HepG2 (cell line): ENCODE data around the gene EGFLAM. TPM values are rescaled to one million over a fixed set of nuclear protein-coding genes. Genes with fewer than 3 reads are reported as not detected.

Source experiments
- ATAC-seq: fragments of 200-7000 bp; cut with Tn5 transposase; 3 replicates; pipeline ENCODE4 v1.9.1; 2020; ENCODE audit warnings: mild to moderate bottlenecking, moderate library complexity
- BruUV-seq: library from RNA; stranded (reverse); fragments of 400-500 nt; replicated peaks from 2 replicates; lab custom pipeline; 2021; lab: Mats Ljungman, UMichigan
- CTCF ChIA-PET: fragments of 300-600 bp; formaldehyde crosslinking; extraction: SDS; loops from one replicate; lab custom pipeline; 2021; ENCODE audit warnings: low total read pairs, inconsistent platforms, low intra/inter-chr PET ratio; lab: Yijun Ruan, JAX
- POLR2A ChIA-PET: fragments of 350-600 bp; sonication (Branson Sonifier 250); formaldehyde crosslinking; loops from one replicate; lab custom pipeline; 2020; ENCODE audit warnings: antibody characterized with exemption, inconsistent platforms; lab: Yijun Ruan, JAX
- DNase-seq: peaks from one replicate; pipeline ENCODE4 v3.0.0-alpha.2; 2015; ENCODE audit warnings: low spot score
- FAIRE-seq: peaks from 3 replicates; lab custom pipeline; 2011; peaks lifted over from hg19 to GRCh38; lab: Jason Lieb, UNC
- H2AFZ ChIP-seq: one replicate; pipeline ENCODE4 v1.6.1; 2011; ENCODE audit warnings: low read length, inconsistent platforms
- H3K27ac ChIP-seq: fragments of 300-600 bp; 3 replicates; pipeline ENCODE4 v1.8.0; 2011; ENCODE audit warnings: mixed run types, mild to moderate bottlenecking, mixed read lengths, low read length, inconsistent platforms; ENCODE audit not compliant: insufficient read depth; ENCODE audit errors: extremely low read length
- H3K27me3 ChIP-seq, 2 experiments: fragments of 200-600 bp in 1 of 2; 2 replicates in 1 of 2; 3 replicates in 1 of 2; pipeline versions ENCODE4 v1.6.0 to v1.8.0; 2011; ENCODE audit warnings: low read length in 2 of 2, mild to moderate bottlenecking in 2 of 2, moderate library complexity in 2 of 2, inconsistent platforms in 1 of 2; ENCODE audit not compliant: insufficient read depth in 2 of 2, control insufficient read depth in 1 of 2
- H3K36me3 ChIP-seq, 2 experiments: fragments of 200-600 bp in 1 of 2; replicated peaks in 1 of 2; 2 replicates in 1 of 2; 3 replicates in 1 of 2; pipeline versions ENCODE4 v1.5.1 to v1.8.0; 2011; ENCODE audit warnings: low read length in 2 of 2, inconsistent platforms in 1 of 2; ENCODE audit not compliant: insufficient read depth in 2 of 2, control insufficient read depth in 1 of 2
- H3K4me1 ChIP-seq: 2 replicates; pipeline ENCODE4 v1.5.1; 2012; ENCODE audit warnings: low read length, inconsistent platforms; ENCODE audit not compliant: insufficient read depth
- H3K4me2 ChIP-seq: 2 replicates; pipeline ENCODE4 v1.6.0; 2011; ENCODE audit warnings: low read depth, low read length, inconsistent platforms
- H3K4me3 ChIP-seq, 3 experiments: fragments of 200-600 bp in 1 of 3; sonication (generic), shearing (Covaris generic) in 1 of 3; replicated peaks in 1 of 3; 2 replicates each; pipeline ENCODE4 v1.5.1; 2011 to 2016; ENCODE audit warnings: low read length in 3 of 3, inconsistent platforms in 2 of 3, low read depth in 2 of 3, mild to moderate bottlenecking in 2 of 3, control low read depth in 1 of 3, mixed read lengths in 1 of 3; ENCODE audit not compliant: insufficient read depth in 1 of 3
- H3K79me2 ChIP-seq: one replicate; pipeline ENCODE4 v1.6.1; 2011; ENCODE audit warnings: low read length, inconsistent platforms; ENCODE audit not compliant: insufficient read depth
- H3K9ac ChIP-seq: 2 replicates; pipeline ENCODE4 v1.6.0; 2011; ENCODE audit warnings: mild to moderate bottlenecking, low read depth, low read length, inconsistent platforms; ENCODE audit not compliant: insufficient read depth
- H3K9me3 ChIP-seq: 2 replicates; pipeline ENCODE4 v1.5.1; 2012; ENCODE audit warnings: mild to moderate bottlenecking, low read length
- H4K20me1 ChIP-seq: 2 replicates; pipeline ENCODE4 v1.6.0; 2011; ENCODE audit warnings: inconsistent platforms, mild to moderate bottlenecking, low read length, moderate library complexity; ENCODE audit not compliant: insufficient read depth
- MNT ChIP-seq: fragments of 450-650 bp; IDR thresholded peaks from 2 replicates; pipeline ENCODE4 v1.6.1; 2016
- PLSCR1 ChIP-seq: sonication (generic); formaldehyde crosslinking; IDR thresholded peaks from 2 replicates; pipeline ENCODE4 v1.5.0; 2020; ENCODE audit warnings: missing genetic modification reagents, mild to moderate bottlenecking, borderline replicate concordance
- ZNF7 ChIP-seq: IDR thresholded peaks from 2 replicates; pipeline ENCODE4 v1.6.1; 2016; ENCODE audit warnings: missing biosample characterization, missing genetic modification reagents
- WGBS: methylation state at CpG from one replicate; pipeline ENCODE4 v1.1.6; 2017; ENCODE audit warnings: low lambda C conversion rate; 5-methylcytosine and 5-hydroxymethylcytosine counted together
- in situ Hi-C: cut with HindIII; loops from 2 replicates; pipeline ENCODE4 v1.10.0; 2017; ENCODE audit warnings: low pct_unique_long_range_greater_than_20kb; ENCODE audit not compliant: extremely low pct_ligation_motif_present
- intact Hi-C: fragments of 100-400 bp; cut with micrococcal nuclease; formaldehyde crosslinking; loops from one replicate; pipeline ENCODE4 v1.10.0; 2022; ENCODE audit not compliant: unreplicated experiment
- polyA plus RNA-seq, 8 experiments: library from polyadenylated mRNA; depleted of rRNA in 3 of 8; stranded (reverse) in 7 of 8; unstranded in 1 of 8; fragments of >200 nt; fragmentation: Illumina TruSeq in 4 of 8; extraction: Trizol in 4 of 8; gene quantifications; 2 replicates each; pipeline versions ENCODE4 v1.2.1 to v1.2.3, GENCODE V29; 2011 to 2016; ENCODE audit warnings: low read depth in 4 of 8, missing spikeins in 1 of 8, mixed read lengths in 1 of 8; ENCODE audit not compliant: insufficient read depth in 1 of 8
- total RNA-seq, 5 experiments: library from RNA; depleted of rRNA; stranded (reverse); fragments of >200 nt; fragmentation: Illumina TruSeq; extraction: Trizol; gene quantifications; 2 replicates each; pipeline ENCODE4 v1.2.3, GENCODE V29; 2016; ENCODE audit warnings: low read depth in 1 of 5

The EGFLAM gene
- total and polyA plus RNA-seq, 2 of the 13 experiments (the other 11 are each of a cell fraction or from before 2014, with no cell fraction given): not detected

GRCh38 chr5:38250763-38251448, 7.5 kb upstream of the EGFLAM start:
- in situ Hi-C loops: no loop called here
- FAIRE-seq: no peak
- WGBS: 24% methylated on average over 8 of the region's 8 CpGs

More at GRCh38 chr5:38250763-38251448, 7.5 kb upstream of the EGFLAM start:
- H4K20me1 ChIP-seq: no peaks in the 10 kb centered on the region
- no peak overlapping the region for H3K4me3 ChIP-seq
- no peak overlapping the region for H3K9ac ChIP-seq
- H3K27ac ChIP-seq: no peak overlapping the region
- no peaks in the 10 kb centered on the region for H3K79me2 ChIP-seq
- 0 out of 2 replicates have a peak, but pooled peaks cover under 1% of the 10 kb centered on the region for H3K4me1 ChIP-seq
- no TSS peak for BruUV-seq
- POLR2A ChIA-PET: no interaction called here
- no peak for ATAC-seq
- no peak for TF ChIP-seq MNT
- no peak for TF ChIP-seq ZNF7 (CRISPR knock-in tag)
- no peak for TF ChIP-seq PLSCR1 (CRISPR knock-in tag)
- TF ChIP-seq, all 625 proteins: peak for 0
- CTCF ChIA-PET: no interaction called here
- intact Hi-C loops: no loop called here
- Histone ChIP-seq H3K9me3 (no peaks in the 10 kb centered on the region), H3K27me3 (peaks cover 1 to 20% of the 10 kb centered on the region in 2 experiments; a peak in 3 of 5 replicates), H3K4me2 (no peak overlapping the region), H3K36me3 (no peaks in the 10 kb centered on the region), H2AFZ (no peak overlapping the region)
- no peak for DNase-seq
